CD4-positive, CD25-positive, alpha-beta regulatory T cell (primary cell): Measurements from ENCODE around the gene ACOT4. TPM values are rescaled to one million over a fixed set of nuclear protein-coding genes. Genes with fewer than 3 reads are reported as not detected.
"Not testable (repeated sequence)": the region's sequence is repeated elsewhere in the genome, so short reads cannot be mapped to it uniquely, and the experiment has no call there.

Source experiments
- ATAC-seq, 2 donors: fragments of 150-1000 bp; cut with Tn5 transposase; one replicate each; pipeline ENCODE4 v1.10.0; 2021; ENCODE audit warnings: low read depth in 2 of 2, moderate number of reproducible peaks in 2 of 2, moderate library complexity in 1 of 2
- DNase-seq, 3 donors: peaks; one replicate each; pipeline versions ENCODE4 v3.0.0 to v3.0.0-alpha.2; 2012 to 2022; ENCODE audit warnings: mixed read lengths in 1 of 3
- H3K27ac ChIP-seq: one replicate; pipeline ENCODE4 v1.7.0; 2013; ENCODE audit warnings: mild to moderate bottlenecking, low read length; ENCODE audit not compliant: insufficient read depth, poor library complexity, severe bottlenecking
- H3K27me3 ChIP-seq: one replicate; pipeline ENCODE4 v1.7.0; 2013; ENCODE audit warnings: low read length; ENCODE audit not compliant: control insufficient read depth, insufficient read depth
- H3K36me3 ChIP-seq: one replicate; pipeline ENCODE4 v1.7.0; 2013; ENCODE audit warnings: mild to moderate bottlenecking, low read length, moderate library complexity; ENCODE audit not compliant: control insufficient read depth, insufficient read depth
- H3K4me1 ChIP-seq: 2 replicates; pipeline ENCODE4 v1.7.0; 2013; ENCODE audit warnings: mild to moderate bottlenecking, low read length; ENCODE audit not compliant: insufficient read depth, control insufficient read depth, poor library complexity, severe bottlenecking
- H3K4me3 ChIP-seq: one replicate; pipeline ENCODE4 v1.7.0; 2013; ENCODE audit warnings: low read depth, mild to moderate bottlenecking, low read length, moderate library complexity
- H3K9me3 ChIP-seq, 2 experiments: 1 replicate in 1 of 2; 2 replicates in 1 of 2; pipeline ENCODE4 v1.7.0; 2013; ENCODE audit warnings: low read length in 2 of 2, mild to moderate bottlenecking in 1 of 2, moderate library complexity in 1 of 2; ENCODE audit not compliant: control insufficient read depth in 2 of 2
- H3K27ac Mint-ChIP-seq, 3 donors: one replicate each; pipeline ENCODE4 v1.8.0; 2020 to 2022; ENCODE audit warnings: mild to moderate bottlenecking in 3 of 3, mixed read lengths in 3 of 3, moderate library complexity in 2 of 3
- H3K27me3 Mint-ChIP-seq: one replicate; pipeline ENCODE4 v1.8.0; 2022; ENCODE audit warnings: mild to moderate bottlenecking, mixed read lengths
- H3K36me3 Mint-ChIP-seq: one replicate; pipeline ENCODE4 v1.8.0; 2020; ENCODE audit warnings: mixed read lengths
- H3K4me1 Mint-ChIP-seq, 4 donors: one replicate each; pipeline ENCODE4 v1.8.0; 2020 to 2022; ENCODE audit warnings: mixed read lengths in 4 of 4, mild to moderate bottlenecking in 1 of 4
- H3K4me3 Mint-ChIP-seq, 4 donors: one replicate each; pipeline ENCODE4 v1.8.0; 2020 to 2022; ENCODE audit warnings: mild to moderate bottlenecking in 4 of 4, mixed read lengths in 4 of 4, moderate library complexity in 3 of 4
- H3K9me3 Mint-ChIP-seq, 7 donors: one replicate each; pipeline ENCODE4 v1.8.0; 2020 to 2022; ENCODE audit warnings: mixed read lengths in 7 of 7, mild to moderate bottlenecking in 3 of 7, moderate library complexity in 2 of 7
- polyA plus RNA-seq, 4 donors: library from polyadenylated mRNA; unstranded; fragments of 300-500 nt; fragmentation: Illumina TruSeq; gene quantifications; one replicate each; pipeline ENCODE4 v1.2.3, GENCODE V29; 2021
- total RNA-seq: library from RNA; stranded (reverse); gene quantifications from one replicate; pipeline ENCODE4 v1.2.3, GENCODE V29; 2022

Gene ACOT4
- total and polyA plus RNA-seq, 5 donors from 2014 or later, result 1.1 to 6.7 (median 2.8) TPM

- not testable (repeated sequence) for ATAC-seq, H3K27me3 ChIP-seq, H3K9me3 ChIP-seq, H3K4me1 Mint-ChIP-seq, H3K4me3 ChIP-seq, H3K36me3 ChIP-seq, H3K9me3 Mint-ChIP-seq, H3K4me3 Mint-ChIP-seq, DNase-seq, H3K4me1 ChIP-seq, H3K27me3 Mint-ChIP-seq, H3K27ac ChIP-seq
- Mint-ChIP-seq H3K36me3 (peaks cover 19% of the 10 kb centered on the region), H3K27ac (peak overlapping the region in 1 of 3 donors; percentile 53)
These were observed 9.3 kb upstream of the ACOT4 start for GRCh38 chr14:73582102-73582979.

- Histone ChIP-seq H3K4me3 (no peak overlapping the region), H3K27me3 (no peaks in the 10 kb centered on the region), H3K9me3 (no peaks in the 10 kb centered on the region), H3K27ac (no peak overlapping the region), H3K4me1 (peaks cover 4% of the 10 kb centered on the region), H3K36me3 (no peaks in the 10 kb centered on the region)
- Mint-ChIP-seq H3K4me3 (peak overlapping the region in 1 of 4 donors; percentile 32), H3K4me1 (peaks cover 0 to 11% (median 2%) of the 10 kb centered on the region in 4 donors), H3K9me3 (no peaks in the 10 kb centered on the region), H3K27ac (no peak overlapping the region), H3K36me3 (no peaks in the 10 kb centered on the region), H3K27me3 (no peaks in the 10 kb centered on the region)
- ATAC-seq, result no peak
- DNase-seq, result no peak
These were observed 3.0 kb upstream of the ACOT4 start for GRCh38 chr14:73588695-73589094.

GRCh38 chr14:73589116-73589515, 2.6 kb upstream of the ACOT4 start:
- Mint-ChIP-seq H3K27ac (no peak overlapping the region), H3K27me3 (no peaks in the 10 kb centered on the region), H3K4me3 (peak overlapping the region in 1 of 4 donors; percentile 79), H3K36me3 (no peaks in the 10 kb centered on the region), H3K9me3 (no peaks in the 10 kb centered on the region), H3K4me1 (peaks cover 0 to 11% (median 2%) of the 10 kb centered on the region in 4 donors)
- H3K4me1 ChIP-seq, result peaks cover 4% of the 10 kb centered on the region
- DNase-seq, result no peak
- H3K4me3 ChIP-seq, result no peak overlapping the region
- no peaks in the 10 kb centered on the region for H3K36me3 ChIP-seq
- H3K9me3 ChIP-seq, result no peaks in the 10 kb centered on the region
- ATAC-seq, result no peak
- H3K27ac ChIP-seq, result no peak overlapping the region
- H3K27me3 ChIP-seq, result no peaks in the 10 kb centered on the region

GRCh38 chr14:73590673-73591004, 1.0 kb upstream of the ACOT4 start:
- not testable (repeated sequence) for H3K4me3 ChIP-seq, H3K4me1 ChIP-seq, H3K36me3 Mint-ChIP-seq, DNase-seq, H3K27me3 Mint-ChIP-seq, H3K27ac Mint-ChIP-seq, H3K36me3 ChIP-seq, H3K9me3 Mint-ChIP-seq, H3K27me3 ChIP-seq, H3K4me3 Mint-ChIP-seq, ATAC-seq, H3K27ac ChIP-seq, H3K9me3 ChIP-seq
- peaks cover 0 to 11% (median 2%) of the 10 kb centered on the region in 4 donors for H3K4me1 Mint-ChIP-seq

- no peaks in the 10 kb centered on the region for H3K36me3 ChIP-seq
- H3K27ac ChIP-seq, result no peak overlapping the region
- H3K4me1 Mint-ChIP-seq, result peaks cover 0 to 11% (median 2%) of the 10 kb centered on the region in 4 donors
- no peak overlapping the region for H3K27ac Mint-ChIP-seq
- no peaks in the 10 kb centered on the region for H3K9me3 ChIP-seq
- DNase-seq (no peak), ATAC-seq (no peak)
- no peaks in the 10 kb centered on the region for H3K36me3 Mint-ChIP-seq
- H3K4me1 ChIP-seq, result peaks cover 4% of the 10 kb centered on the region
- no peak overlapping the region for H3K4me3 ChIP-seq
- H3K9me3 Mint-ChIP-seq, result no peaks in the 10 kb centered on the region
- no peaks in the 10 kb centered on the region for H3K27me3 ChIP-seq
- H3K27me3 Mint-ChIP-seq, result no peaks in the 10 kb centered on the region
- H3K4me3 Mint-ChIP-seq, result no peak overlapping the region
These were observed 2.8 kb downstream of the ACOT4 start for GRCh38 chr14:73594491-73594890.

- no peak for ATAC-seq
- Histone ChIP-seq H3K36me3 (no peaks in the 10 kb centered on the region), H3K27me3 (no peaks in the 10 kb centered on the region), H3K9me3 (no peaks in the 10 kb centered on the region), H3K27ac (no peak overlapping the region), H3K4me1 (no peaks in the 10 kb centered on the region), H3K4me3 (no peak overlapping the region)
- H3K4me1 Mint-ChIP-seq, result no peaks in the 10 kb centered on the region
- no peaks in the 10 kb centered on the region for H3K36me3 Mint-ChIP-seq
- no peaks in the 10 kb centered on the region for H3K9me3 Mint-ChIP-seq
- DNase-seq, result no peak
- H3K27me3 Mint-ChIP-seq, result peaks cover 8% of the 10 kb centered on the region
- no peak overlapping the region for H3K27ac Mint-ChIP-seq
- no peak overlapping the region for H3K4me3 Mint-ChIP-seq
These were observed 7.8 kb downstream of the ACOT4 start for GRCh38 chr14:73599499-73599898.

- no peak for DNase-seq
These were observed 11.3 kb downstream of the ACOT4 start for GRCh38 chr14:73602994-73603393.

GRCh38 chr14:73606271-73606670, 14.6 kb downstream of the ACOT4 start:
- no peaks in the 10 kb centered on the region for H3K27me3 ChIP-seq
- Mint-ChIP-seq H3K27ac (no peak overlapping the region), H3K4me1 (no peaks in the 10 kb centered on the region), H3K27me3 (peaks cover 17% of the 10 kb centered on the region), H3K9me3 (peaks cover 0 to 2% (median 0%) of the 10 kb centered on the region in 7 donors), H3K4me3 (no peak overlapping the region), H3K36me3 (no peaks in the 10 kb centered on the region)
- H3K36me3 ChIP-seq, result no peaks in the 10 kb centered on the region
- no peak overlapping the region for H3K4me3 ChIP-seq
- H3K27ac ChIP-seq, result no peak overlapping the region
- DNase-seq (no peak), ATAC-seq (no peak)
- no peaks in the 10 kb centered on the region for H3K4me1 ChIP-seq
- no peaks in the 10 kb centered on the region for H3K9me3 ChIP-seq

More at GRCh38 chr14:73602994-73603393, 11.3 kb downstream of the ACOT4 start:
- H3K27ac ChIP-seq, result no peak overlapping the region
- H3K4me3 ChIP-seq, result no peak overlapping the region
- peak overlapping the region in 1 of 3 donors; percentile 56 for H3K27ac Mint-ChIP-seq
- no peaks in the 10 kb centered on the region for H3K27me3 ChIP-seq
- H3K36me3 Mint-ChIP-seq, result no peaks in the 10 kb centered on the region
- no peaks in the 10 kb centered on the region for H3K9me3 ChIP-seq
- H3K36me3 ChIP-seq, result no peaks in the 10 kb centered on the region
- peaks cover 13% of the 10 kb centered on the region for H3K27me3 Mint-ChIP-seq
- H3K4me1 Mint-ChIP-seq, result no peaks in the 10 kb centered on the region
- no peak overlapping the region for H3K4me3 Mint-ChIP-seq
- ATAC-seq, result no peak
- no peaks in the 10 kb centered on the region for H3K9me3 Mint-ChIP-seq
- no peaks in the 10 kb centered on the region for H3K4me1 ChIP-seq
